ENCODE results near the gene IL11RA. TPM values are rescaled to one million over a fixed set of nuclear protein-coding genes. Genes with fewer than 3 reads are reported as not detected.
A peak's percentile ranks its signal among the peaks of the same experiment; 100 is the strongest.

IL11RA gene
- total RNA-seq, 4 donors from 2014 or later = 43.8 to 89.9 (median 56.5) TPM

- intact Hi-C loops (cut with DNase I) = no loop called here
- WGBS, 2 donors = 2 to 4% methylated on average over 31 to 46 of the region's 55 CpGs
- TF ChIP-seq POLR2A (IDR thresholded peaks at IDR 0.05) (peak; percentile 82 to 86), CTCF (IDR thresholded peaks at IDR 0.05) (peak in 1 of 6 experiments; percentile 30)
These were observed 13.6 kb downstream of the IL11RA start for GRCh38 chr9:34665381-34666250.

GRCh38 chr9:34669809-34670562 lies 18.0 kb downstream of the IL11RA start:
- Histone ChIP-seq H3K27me3 (no peaks in the 10 kb centered on the region), H3K4me3 (replicated peaks in 1 of 3) (no peak overlapping the region), H3K36me3 (no peaks in the 10 kb centered on the region), H3K27ac (no peak overlapping the region), H3K4me1 (peaks cover 4 to 13% of the 10 kb centered on the region in 2 donors), H3K9me3 (no peaks in the 10 kb centered on the region)
- 91 to 96% methylated on average over 5 of the region's 5 CpGs for WGBS, 2 donors
- intact Hi-C loops (cut with DNase I) = no loop called here
- TF ChIP-seq CTCF (IDR thresholded peaks at IDR 0.05) = no peak
- no peak for TF ChIP-seq POLR2A (IDR thresholded peaks at IDR 0.05)
- no peak for DNase-seq

More at GRCh38 chr9:34665381-34666250, 13.6 kb downstream of the IL11RA start:
- peak overlapping the region; percentile 29 to 73 (median 66) for H3K4me3 ChIP-seq (replicated peaks in 1 of 3)
- H3K27ac ChIP-seq = peak overlapping the region; percentile 94 to 99 (median 98)
- H3K4me1 ChIP-seq = peaks cover 4 to 19% of the 10 kb centered on the region in 2 donors
- no peaks in the 10 kb centered on the region for H3K36me3 ChIP-seq
- H3K27me3 ChIP-seq = no peaks in the 10 kb centered on the region
- peak; percentile 96 for DNase-seq
- no peaks in the 10 kb centered on the region for H3K9me3 ChIP-seq

GRCh38 chr9:34671307-34671706 lies 19.3 kb downstream of the IL11RA start:
- Histone ChIP-seq H3K9me3 (no peaks in the 10 kb centered on the region), H3K4me3 (replicated peaks in 1 of 3) (no peak overlapping the region), H3K27ac (no peak overlapping the region), H3K36me3 (no peaks in the 10 kb centered on the region), H3K4me1 (peaks cover 4 to 11% of the 10 kb centered on the region in 2 donors), H3K27me3 (no peaks in the 10 kb centered on the region)
- intact Hi-C loops (cut with DNase I) = no loop called here
- TF ChIP-seq POLR2A (IDR thresholded peaks at IDR 0.05) = no peak
- no peak for TF ChIP-seq CTCF (IDR thresholded peaks at IDR 0.05)
- no peak for DNase-seq
- WGBS, 2 donors = 83 to 88% methylated on average over 1 of the region's 1 CpG

GRCh38 chr9:34674440-34674839 lies 22.5 kb downstream of the IL11RA start:
- H3K27ac ChIP-seq = no peak overlapping the region
- WGBS, 2 donors = 87 to 92% methylated on average over 3 of the region's 3 CpGs

More at GRCh38 chr9:34674440-34674839, 22.5 kb downstream of the IL11RA start:
- Histone ChIP-seq H3K27me3 (no peaks in the 10 kb centered on the region), H3K9me3 (no peaks in the 10 kb centered on the region), H3K36me3 (no peaks in the 10 kb centered on the region), H3K4me1 (no peaks in the 10 kb centered on the region), H3K4me3 (replicated peaks in 1 of 3) (no peak overlapping the region)
- TF ChIP-seq CTCF (IDR thresholded peaks at IDR 0.05) = no peak
- no peak for TF ChIP-seq POLR2A (IDR thresholded peaks at IDR 0.05)
- intact Hi-C loops (cut with DNase I) = no loop called here
- no peak for DNase-seq
